Left colon (tissue), 2 donors: Measurements from ENCODE around the gene TMEM59L. TPM values are rescaled to one million over a fixed set of nuclear protein-coding genes. Genes with fewer than 3 reads are reported as not detected.

ENCODE experiments used
- ATAC-seq: fragments of 200-7000 bp; cut with Tn5 transposase; one replicate; pipeline ENCODE4 v1.9.1; 2020; ENCODE audit warnings: mild to moderate bottlenecking, moderate library complexity
- DNase-seq, 2 donors: peaks; one replicate each; pipeline ENCODE4 v3.0.0-alpha.2; 2020
- intact Hi-C, 2 donors: fragments of 100-400 bp; cut with DNase I in 1 of 2; cut with micrococcal nuclease in 1 of 2; formaldehyde crosslinking; loops; one replicate each; pipeline versions ENCODE4 v1.11.2 to v1.14.0; 2022; cut with DNase I, micrococcal nuclease
- long read RNA-seq: library from polyadenylated mRNA; unstranded; transcript quantifications from one replicate; pipeline ENCODE4 v2.0.0, GENCODE V29; 2021
- total RNA-seq, 2 donors: library from RNA; stranded (reverse); fragmentation: NEBNext Ultra II Directional; extraction: Animal tissue kit (Norgen Biotek cat#: 25700); gene quantifications; one replicate each; pipeline ENCODE4 v1.2.1, GENCODE V29; 2021
- donor health status: DM: no; HTN: no; CAD: no.
- donor health status: DM: yes; HTN: yes; CAD: no.

Gene TMEM59L
- 1 to 10 TPM in 1 of 2 donors, under 1 TPM in 1; 0.40 to 1.1 TPM for total RNA-seq
- long read RNA-seq, partial matches to known transcripts: 0 of 2 reads
- long read RNA-seq, other reads (novel, unspliced or antisense): 0 of 2 reads

- DNase-seq (peak in 1 of 2 donors; percentile 32), ATAC-seq (no peak)
- intact Hi-C loops: no loop called here
Observed at GRCh38 chr19:18612772-18613588, at the start of gene TMEM59L. Gene TMEM59L, plus strand, starts transcription at chr19:18612870. Its CDS starts 89 bp downstream, at chr19:18612959.

GRCh38 chr19:18566953-18567352 is 45.7 kb upstream of the TMEM59L start:
- ATAC-seq (no peak), DNase-seq (no peak)
- intact Hi-C loops: no loop called here

GRCh38 chr19:18568367-18568766 is 44.3 kb upstream of the TMEM59L start:
- ATAC-seq (no peak), DNase-seq (no peak)
- intact Hi-C loops: no loop called here

- DNase-seq (peak; percentile 98 to 99), ATAC-seq (peak; percentile 96)
- intact Hi-C loops: no loop called here
Observed at GRCh38 chr19:18571564-18572344, 40.9 kb upstream of the TMEM59L start, which contains the start of gene UBA52. Gene UBA52, plus strand, starts transcription at chr19:18571857. Its CDS starts 1,444 bp downstream, at chr19:18573301.

- ATAC-seq: no peak
- intact Hi-C loops: no loop called here
- DNase-seq: no peak
Observed at GRCh38 chr19:18574691-18575291, 37.9 kb upstream of the TMEM59L start.

GRCh38 chr19:18576383-18576782 is 36.3 kb upstream of the TMEM59L start:
- intact Hi-C loops: no loop called here
- DNase-seq (no peak), ATAC-seq (no peak)

GRCh38 chr19:18577365-18577914 is 35.2 kb upstream of the TMEM59L start:
- intact Hi-C loops: no loop called here
- ATAC-seq (no peak), DNase-seq (no peak)

GRCh38 chr19:18580311-18580710 is 32.4 kb upstream of the TMEM59L start:
- intact Hi-C loops: loop anchor here in 1 of 2 donors (10.0 kb wide), 1 partner anchor 116 kb away; no protein-coding TSS in a partner anchor
- DNase-seq (no peak), ATAC-seq (no peak)

- intact Hi-C loops: loop anchor here in 1 of 2 donors (10.0 kb wide), 1 partner anchor 122 kb away; no protein-coding TSS in a partner anchor
- DNase-seq (no peak), ATAC-seq (no peak)
Observed at GRCh38 chr19:18586306-18586705, 26.4 kb upstream of the TMEM59L start.

GRCh38 chr19:18587561-18587960 is 25.1 kb upstream of the TMEM59L start:
- DNase-seq (no peak), ATAC-seq (no peak)
- intact Hi-C loops: loop anchor here in 1 of 2 donors (10.0 kb wide), 1 partner anchor 123 kb away; no protein-coding TSS in a partner anchor

- ATAC-seq (no peak), DNase-seq (no peak)
- intact Hi-C loops: loop anchor here in 1 of 2 donors (10.0 kb wide), 1 partner anchor 123 kb away; no protein-coding TSS in a partner anchor
Observed at GRCh38 chr19:18587962-18588610, 24.6 kb upstream of the TMEM59L start.

GRCh38 chr19:18588611-18589379 is 23.9 kb upstream of the TMEM59L start, which contains the start of gene REX1BD:
Gene REX1BD, plus strand, starts transcription at chr19:18588798. Its CDS starts 4 bp downstream, at chr19:18588802.
- DNase-seq (peak; percentile 84 to 89), ATAC-seq (peak; percentile 85)
- intact Hi-C loops: loop anchor here in 1 of 2 donors (10.0 kb wide), 1 partner anchor 124 kb away; no protein-coding TSS in a partner anchor

- intact Hi-C loops: loop anchor here (5.0 to 10.0 kb wide), 3 partner anchors 125 to 265 kb away; no protein-coding TSS in a partner anchor
- ATAC-seq (peak; percentile 81), DNase-seq (peak; percentile 73 to 80)
Observed at GRCh38 chr19:18589380-18590272, 23.0 kb upstream of the TMEM59L start.

- intact Hi-C loops: loop anchor here (5.0 to 10.0 kb wide), 2 partner anchors 257 to 264 kb away; no protein-coding TSS in a partner anchor
- no peak for ATAC-seq
- DNase-seq: peak; percentile 36 to 49
Observed at GRCh38 chr19:18590273-18591272, 22.1 kb upstream of the TMEM59L start.
